HG03521 (cell line): ENCODE results near the gene PIP5K1B.

Experiments used
- ATAC-seq: cut with Tn5 transposase; IDR thresholded peaks from one replicate; pipeline ENCODE4 v1.9.1; 2021; ENCODE audit warnings: mild to moderate bottlenecking, moderate library complexity; ENCODE audit not compliant: unreplicated experiment

PIP5K1B gene

GRCh38 chr9:69012696-69013381 lies 307.8 kb downstream of the PIP5K1B start:
- no peak for ATAC-seq

GRCh38 chr9:69013382-69013727 lies 308.3 kb downstream of the PIP5K1B start:
- ATAC-seq, result no peak

- ATAC-seq, result no peak
Observed at GRCh38 chr9:69014013-69014412, 309.0 kb downstream of the PIP5K1B start, which contains the start of gene PRKACG. TSS of gene PRKACG (minus strand) at chr9:69014113. CDS start at chr9:69014092, 21 bp downstream.

GRCh38 chr9:69016191-69017096 lies 311.4 kb downstream of the PIP5K1B start:
- ATAC-seq, result no peak

- no peak for ATAC-seq
Observed at GRCh38 chr9:69018737-69019136, 313.7 kb downstream of the PIP5K1B start.

GRCh38 chr9:69019808-69020207 lies 314.8 kb downstream of the PIP5K1B start:
- ATAC-seq, result no peak

GRCh38 chr9:69020301-69021145 lies 315.5 kb downstream of the PIP5K1B start:
- ATAC-seq, result no peak

- no peak for ATAC-seq
Observed at GRCh38 chr9:69023650-69024049, 318.6 kb downstream of the PIP5K1B start.

GRCh38 chr9:69027355-69028097 lies 322.5 kb downstream of the PIP5K1B start:
- peak; percentile 73 for ATAC-seq

GRCh38 chr9:69028754-69029153 lies 323.7 kb downstream of the PIP5K1B start:
- ATAC-seq, result no peak

- no peak for ATAC-seq
Observed at GRCh38 chr9:69029535-69029934, 324.5 kb downstream of the PIP5K1B start.

GRCh38 chr9:69030851-69031645 lies 326.0 kb downstream of the PIP5K1B start:
- no peak for ATAC-seq

- no peak for ATAC-seq
Observed at GRCh38 chr9:69034071-69034470, 329.0 kb downstream of the PIP5K1B start.

GRCh38 chr9:69035438-69036308 lies 330.6 kb downstream of the PIP5K1B start, which contains the start of gene FXN:
TSS of gene FXN (plus strand) at chr9:69035752. CDS start at chr9:69035783, 31 bp downstream.
- ATAC-seq, result peak; percentile 93

GRCh38 chr9:69036309-69036708 lies 331.3 kb downstream of the PIP5K1B start:
- no peak for ATAC-seq

- ATAC-seq, result no peak
Observed at GRCh38 chr9:69036799-69037198, 331.8 kb downstream of the PIP5K1B start.

- ATAC-seq, result no peak
Observed at GRCh38 chr9:69040646-69041045, 335.6 kb downstream of the PIP5K1B start.
